Diencephalon (tissue), 1 donor: ENCODE data around the gene RGS8. TPM values are rescaled to one million over a fixed set of nuclear protein-coding genes. Genes with fewer than 3 reads are reported as not detected.

Experiments
- total RNA-seq: library from RNA; depleted of rRNA; stranded (reverse); fragments of >200 nt; gene quantifications from one replicate; pipeline ENCODE4 v1.2.3, GENCODE V29; 2014

RGS8 gene, protein sequence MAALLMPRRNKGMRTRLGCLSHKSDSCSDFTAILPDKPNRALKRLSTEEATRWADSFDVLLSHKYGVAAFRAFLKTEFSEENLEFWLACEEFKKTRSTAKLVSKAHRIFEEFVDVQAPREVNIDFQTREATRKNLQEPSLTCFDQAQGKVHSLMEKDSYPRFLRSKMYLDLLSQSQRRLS
- total RNA-seq: 135 TPM

DNA sequence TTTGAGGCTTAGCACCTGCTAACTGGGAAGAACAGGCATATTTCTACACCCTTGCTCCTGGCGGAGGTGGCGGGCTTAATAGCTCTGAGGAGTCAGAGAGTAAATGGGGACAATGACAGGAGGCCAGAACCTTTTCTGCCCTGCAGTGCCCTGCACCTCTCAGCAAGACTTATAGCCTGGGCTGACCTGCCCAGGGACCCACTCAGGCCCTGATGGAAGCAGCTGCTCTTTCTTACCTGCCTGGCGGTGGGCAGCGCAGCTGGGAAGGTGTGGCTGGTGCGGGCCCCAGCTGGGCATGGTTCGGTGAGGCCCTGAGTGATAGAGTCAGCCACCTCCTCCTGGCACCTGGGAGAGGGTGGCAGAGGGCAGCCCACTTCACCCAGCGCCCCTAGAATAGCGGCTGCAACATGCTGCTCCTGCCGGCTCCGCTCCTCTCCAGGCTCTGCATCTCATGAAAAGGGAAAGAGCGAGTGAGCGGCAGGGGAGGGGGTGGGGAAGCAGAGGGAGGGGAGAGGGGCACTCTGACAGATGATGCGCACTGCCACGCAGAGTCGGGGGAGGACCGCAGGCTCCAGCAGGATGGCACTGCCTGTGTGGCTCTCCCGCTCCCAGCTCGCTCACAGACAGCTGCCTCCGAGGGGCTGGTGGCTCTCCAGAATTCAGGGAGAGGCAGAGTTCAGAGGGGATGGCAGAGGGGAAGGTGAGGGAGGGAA, at the start of gene RGS8:
TSS of gene RGS8 (minus strand) at position 472 of the 713 bp plus-strand sequence. CDS start 14,938 bp downstream, outside the sequence.

Other genes starting within 250 kb of the RGS8 start
- gene RGSL1, start 234.4 kb downstream of the RGS8 start, total RNA-seq: not detected
- 6.0 TPM for gene RNASEL, start 95.3 kb downstream of the RGS8 start, total RNA-seq
- gene RGS16, start 80.2 kb downstream of the RGS8 start, total RNA-seq: 13.6 TPM
- gene NPL, start 105.2 kb upstream of the RGS8 start, total RNA-seq: 12.5 TPM
- gene DHX9, start 154.8 kb upstream of the RGS8 start, total RNA-seq: 223 TPM